Upper lobe of left lung (tissue), 6 donors: ENCODE measurements around the gene RCAN3. TPM values are rescaled to one million over a fixed set of nuclear protein-coding genes. Genes with fewer than 3 reads are reported as not detected.

Source experiments
- ATAC-seq, 2 donors: fragments of 200-7000 bp; cut with Tn5 transposase; one replicate each; pipeline ENCODE4 v1.9.1; 2022; ENCODE audit warnings: mild to moderate bottlenecking in 2 of 2, moderate library complexity in 2 of 2; ENCODE audit not compliant: low FRiP score in 2 of 2
- DNase-seq, 2 donors: peaks; one replicate each; pipeline ENCODE4 v3.0.0-alpha.2; 2019 to 2020
- H3K27ac ChIP-seq, 4 donors: fragments of 200-600 bp; sonication (generic); one replicate each; pipeline ENCODE4 v1.5.1; 2016 to 2019
- H3K27me3 ChIP-seq, 4 donors: fragments of 200-600 bp; sonication (generic); one replicate each; pipeline ENCODE4 v1.5.1; 2017 to 2019
- H3K36me3 ChIP-seq, 4 donors: fragments of 200-600 bp; sonication (generic); one replicate each; pipeline ENCODE4 v1.5.1; 2016 to 2019
- H3K4me1 ChIP-seq, 4 donors: fragments of 200-600 bp; sonication (generic); one replicate each; pipeline ENCODE4 v1.5.1; 2018 to 2019
- H3K4me3 ChIP-seq, 4 donors: fragments of 200-600 bp; sonication (generic); one replicate each; pipeline ENCODE4 v1.5.1; 2017 to 2019; ENCODE audit warnings: mild to moderate bottlenecking in 2 of 4, moderate library complexity in 1 of 4
- H3K9me3 ChIP-seq, 4 donors: fragments of 200-600 bp; sonication (generic); one replicate each; pipeline ENCODE4 v1.5.1; 2018 to 2019
- EP300 ChIP-seq, 4 donors: sonication (generic); formaldehyde crosslinking; IDR thresholded peaks; one replicate each; pipeline ENCODE4 v1.5.1; 2017; ENCODE audit warnings: antibody characterized with exemption in 4 of 4, control low read depth in 2 of 4
- POLR2A ChIP-seq, 4 donors: fragments of 450-650 bp; IDR thresholded peaks; one replicate each; pipeline ENCODE4 v1.5.1; 2016 to 2017; ENCODE audit warnings: antibody characterized with exemption in 4 of 4, mild to moderate bottlenecking in 2 of 4
- POLR2AphosphoS5 ChIP-seq, 2 donors: sonication (generic); formaldehyde crosslinking; IDR thresholded peaks; one replicate each; pipeline ENCODE4 v1.5.1; 2017; ENCODE audit warnings: antibody characterized with exemption in 2 of 2
- WGBS, 2 donors: methylation state at CpG; one replicate each; pipeline ENCODE4 v1.1.5; 2017 to 2018; 5-methylcytosine and 5-hydroxymethylcytosine counted together
- total RNA-seq, 6 donors: library from RNA; depleted of rRNA in 4 of 6; stranded (reverse); fragments of >200 nt in 4 of 6; gene quantifications; one replicate each; pipeline versions ENCODE4 v1.1.0 to v1.2.1, GENCODE V29; 2016 to 2021
- TF ChIP-seq, protein P1 (sequence below), 6 experiments: fragments of 450-650 bp in 4 of 6; fragments of 200-600 bp in 2 of 6; sonication (generic) in 2 of 6; IDR thresholded peaks; one replicate each; pipeline ENCODE4 v1.5.1; 2016 to 2019; ENCODE audit warnings: antibody characterized with exemption in 6 of 6
- donor health status: DM: no; HTN: no; CAD: no; lungs with moderate emphysema.
- donor health status: DM: no; HTN: yes; CAD: no; lungs with severe emphysema.

Gene RCAN3
- total RNA-seq, 6 donors from 2014 or later, result 13.6 to 35.5 (median 18.6) TPM

DNA sequence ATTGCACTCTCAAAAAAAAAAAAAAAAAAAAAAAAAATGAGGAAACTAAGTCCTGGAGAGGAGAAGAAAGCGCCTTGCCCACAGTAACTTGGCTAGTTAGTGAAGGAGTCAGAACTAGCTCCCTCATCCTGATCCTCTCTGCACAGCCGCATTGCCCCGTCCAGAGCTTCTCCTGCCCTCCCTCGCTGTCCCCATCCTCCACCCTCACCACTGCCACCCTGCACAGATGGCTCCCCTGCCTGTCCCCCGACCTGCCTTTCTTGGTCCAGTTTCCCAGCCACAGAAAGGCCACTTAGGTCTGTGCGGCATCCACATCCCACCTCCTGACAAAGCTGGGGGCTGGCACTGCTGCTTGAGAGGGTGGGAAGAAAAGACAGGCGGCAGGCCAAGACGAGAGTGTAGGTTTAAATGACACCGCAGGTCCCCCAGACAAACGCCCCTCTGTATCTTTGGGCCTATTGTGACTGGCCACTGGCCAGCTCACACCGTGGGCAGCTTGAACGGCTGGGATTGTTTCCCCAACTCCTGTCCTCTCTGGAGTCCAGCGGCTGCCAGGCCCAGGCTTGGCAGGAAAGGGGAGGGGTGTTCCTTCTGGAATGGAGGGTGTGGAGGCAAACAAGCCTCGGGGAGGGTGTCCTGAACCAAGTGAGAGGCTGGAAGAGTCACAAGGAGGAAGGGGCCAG lies 73.4 kb downstream of the RCAN3 start:
- peak overlapping the region in 1 of 4 donors; percentile 17 for H3K27ac ChIP-seq
- no peak overlapping the region for H3K4me3 ChIP-seq
- H3K9me3 ChIP-seq, result no peaks in the 10 kb centered on the region
- DNase-seq (peak in 1 of 2 donors; percentile 60), ATAC-seq (no peak)
- 54 to 65% methylated on average over 13 to 14 of the region's 14 CpGs for WGBS, 2 donors
- no peaks in the 10 kb centered on the region for H3K36me3 ChIP-seq
- H3K27me3 ChIP-seq, result no peaks in the 10 kb centered on the region
- TF ChIP-seq, protein P1, sequence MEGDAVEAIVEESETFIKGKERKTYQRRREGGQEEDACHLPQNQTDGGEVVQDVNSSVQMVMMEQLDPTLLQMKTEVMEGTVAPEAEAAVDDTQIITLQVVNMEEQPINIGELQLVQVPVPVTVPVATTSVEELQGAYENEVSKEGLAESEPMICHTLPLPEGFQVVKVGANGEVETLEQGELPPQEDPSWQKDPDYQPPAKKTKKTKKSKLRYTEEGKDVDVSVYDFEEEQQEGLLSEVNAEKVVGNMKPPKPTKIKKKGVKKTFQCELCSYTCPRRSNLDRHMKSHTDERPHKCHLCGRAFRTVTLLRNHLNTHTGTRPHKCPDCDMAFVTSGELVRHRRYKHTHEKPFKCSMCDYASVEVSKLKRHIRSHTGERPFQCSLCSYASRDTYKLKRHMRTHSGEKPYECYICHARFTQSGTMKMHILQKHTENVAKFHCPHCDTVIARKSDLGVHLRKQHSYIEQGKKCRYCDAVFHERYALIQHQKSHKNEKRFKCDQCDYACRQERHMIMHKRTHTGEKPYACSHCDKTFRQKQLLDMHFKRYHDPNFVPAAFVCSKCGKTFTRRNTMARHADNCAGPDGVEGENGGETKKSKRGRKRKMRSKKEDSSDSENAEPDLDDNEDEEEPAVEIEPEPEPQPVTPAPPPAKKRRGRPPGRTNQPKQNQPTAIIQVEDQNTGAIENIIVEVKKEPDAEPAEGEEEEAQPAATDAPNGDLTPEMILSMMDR (IDR thresholded peaks at IDR 0.05), result no peak
- TF ChIP-seq EP300 (IDR thresholded peaks at IDR 0.05) (no peak), POLR2AphosphoS5 (IDR thresholded peaks at IDR 0.05) (no peak), POLR2A (IDR thresholded peaks at IDR 0.05) (no peak)
- H3K4me1 ChIP-seq, result peaks cover 0 to 4% (median 0%) of the 10 kb centered on the region in 4 donors

DNA sequence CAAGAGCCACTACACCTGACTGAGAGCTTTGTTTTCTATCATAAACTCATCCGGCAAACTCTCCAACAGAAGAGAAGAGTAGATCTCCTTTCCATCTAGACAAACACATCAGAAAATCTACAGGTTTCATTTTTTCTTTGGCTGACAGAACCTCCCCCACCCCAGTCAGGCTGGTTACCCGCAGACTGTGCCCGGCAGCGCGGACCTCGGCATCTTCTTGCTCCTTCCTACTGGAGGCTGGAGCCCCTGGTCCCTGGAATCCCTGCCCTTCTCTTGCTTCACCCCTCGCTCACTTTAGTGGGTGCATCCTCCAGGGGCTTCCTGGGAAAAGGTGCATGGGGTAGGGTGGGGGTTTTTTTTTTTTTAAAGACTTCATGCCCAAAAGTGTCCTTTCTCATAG lies 76.2 kb downstream of the RCAN3 start:
- Histone ChIP-seq H3K4me1 (peaks cover 0 to 4% (median 0%) of the 10 kb centered on the region in 4 donors), H3K9me3 (no peaks in the 10 kb centered on the region), H3K27ac (no peak overlapping the region), H3K27me3 (no peaks in the 10 kb centered on the region), H3K4me3 (no peak overlapping the region), H3K36me3 (no peaks in the 10 kb centered on the region)
- DNase-seq (no peak), ATAC-seq (no peak)
- 83 to 94% methylated on average over 7 of the region's 7 CpGs for WGBS, 2 donors
- TF ChIP-seq EP300 (IDR thresholded peaks at IDR 0.05) (no peak), POLR2AphosphoS5 (IDR thresholded peaks at IDR 0.05) (no peak), POLR2A (IDR thresholded peaks at IDR 0.05) (no peak)
- TF ChIP-seq, protein P1 (IDR thresholded peaks at IDR 0.05), result no peak

DNA sequence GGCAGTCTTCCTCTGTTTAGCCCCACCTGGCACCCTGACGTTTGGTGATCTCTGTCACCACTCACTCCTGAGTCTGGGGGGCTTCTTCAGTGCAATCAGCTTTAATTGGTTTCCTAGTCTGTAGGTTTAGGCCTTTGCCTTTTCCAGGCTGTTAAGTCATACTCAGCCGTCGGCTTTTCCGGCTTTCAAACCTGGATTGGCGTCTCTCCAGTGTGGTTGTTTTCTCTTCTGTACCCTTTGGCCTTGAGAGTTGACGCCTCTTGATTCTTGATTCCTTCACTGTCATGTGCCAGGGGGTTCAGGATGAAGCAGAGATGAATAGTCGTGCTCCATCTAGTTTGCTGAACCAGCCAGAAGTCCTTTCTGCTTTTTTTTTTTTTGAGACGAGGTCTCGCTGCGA lies 78.1 kb downstream of the RCAN3 start:
- Histone ChIP-seq H3K27me3 (no peaks in the 10 kb centered on the region), H3K27ac (no peak overlapping the region)

DNA sequence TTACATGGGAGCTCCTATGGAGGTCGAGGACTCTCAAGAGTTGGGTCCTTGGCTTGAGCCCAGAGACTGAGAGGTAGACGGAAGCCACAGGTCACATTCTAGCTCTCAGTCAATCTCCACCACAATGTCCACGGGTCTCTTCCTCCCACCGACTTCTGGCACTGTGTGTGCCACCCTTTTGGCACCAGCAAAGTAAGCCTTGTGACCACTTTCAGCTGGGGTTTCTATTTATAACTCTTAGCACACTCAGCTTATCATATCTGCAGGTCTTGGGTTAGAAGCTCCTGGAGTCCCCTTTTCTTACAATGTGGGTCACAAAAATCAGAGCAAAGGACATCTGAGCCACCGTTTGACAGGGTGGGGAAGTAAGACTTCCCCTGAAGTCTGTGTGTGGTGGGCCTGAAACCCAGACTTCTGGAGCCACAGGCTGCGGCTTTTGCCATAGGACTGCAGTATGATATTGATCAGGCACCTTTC lies 81.6 kb downstream of the RCAN3 start:
- TF ChIP-seq POLR2A (IDR thresholded peaks at IDR 0.05) (no peak), POLR2AphosphoS5 (IDR thresholded peaks at IDR 0.05) (no peak), EP300 (IDR thresholded peaks at IDR 0.05) (no peak)
- TF ChIP-seq, protein P1 (IDR thresholded peaks at IDR 0.05), result no peak
- Histone ChIP-seq H3K27me3 (no peaks in the 10 kb centered on the region), H3K27ac (no peak overlapping the region), H3K9me3 (no peaks in the 10 kb centered on the region), H3K36me3 (no peaks in the 10 kb centered on the region), H3K4me1 (no peaks in the 10 kb centered on the region), H3K4me3 (no peak overlapping the region)
- WGBS, 2 donors, result 24 to 61% methylated on average over 4 to 6 of the region's 6 CpGs
- DNase-seq (peak in 1 of 2 donors; percentile 62), ATAC-seq (no peak)

More for the DNA sequence above, 78.1 kb downstream of the RCAN3 start:
- H3K4me1 ChIP-seq, result peaks cover 0 to 4% (median 0%) of the 10 kb centered on the region in 4 donors
- no peak overlapping the region for H3K4me3 ChIP-seq
- no peak for TF ChIP-seq POLR2AphosphoS5 (IDR thresholded peaks at IDR 0.05)
- no peak for TF ChIP-seq EP300 (IDR thresholded peaks at IDR 0.05)
- TF ChIP-seq POLR2A (IDR thresholded peaks at IDR 0.05), result no peak
- TF ChIP-seq, protein P1 (IDR thresholded peaks at IDR 0.05), result no peak
- ATAC-seq, result no peak
- no peaks in the 10 kb centered on the region for H3K9me3 ChIP-seq
- no peak for DNase-seq
- H3K36me3 ChIP-seq, result no peaks in the 10 kb centered on the region
- 77 to 87% methylated on average over 10 of the region's 10 CpGs for WGBS, 2 donors

DNA sequence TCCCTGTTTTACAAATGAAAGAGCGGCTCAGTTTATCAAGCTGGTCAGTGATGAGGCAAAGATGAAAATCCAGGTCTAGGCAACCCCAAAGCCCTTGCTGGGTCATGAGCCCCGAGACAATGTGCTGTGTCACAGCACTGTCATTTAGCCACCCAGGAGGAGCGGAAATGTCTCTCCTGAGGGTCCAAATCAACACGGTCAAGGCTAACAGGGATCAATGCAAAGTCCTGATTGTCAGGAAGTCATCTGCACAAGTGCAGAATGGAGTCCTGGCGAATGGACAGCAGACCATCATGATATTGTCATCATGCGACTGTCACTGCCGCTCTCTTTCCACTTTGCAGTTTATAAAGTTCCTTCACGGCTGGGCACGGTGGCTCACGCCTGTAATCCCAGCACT lies 83.5 kb downstream of the RCAN3 start:
- no peak for TF ChIP-seq POLR2AphosphoS5 (IDR thresholded peaks at IDR 0.05)
- TF ChIP-seq POLR2A (IDR thresholded peaks at IDR 0.05), result no peak
- no peak for TF ChIP-seq EP300 (IDR thresholded peaks at IDR 0.05)
- TF ChIP-seq, protein P1 (IDR thresholded peaks at IDR 0.05), result no peak
- ATAC-seq (no peak), DNase-seq (no peak)
- no peak overlapping the region for H3K4me3 ChIP-seq
- H3K36me3 ChIP-seq, result no peaks in the 10 kb centered on the region
- H3K27me3 ChIP-seq, result no peaks in the 10 kb centered on the region
- H3K27ac ChIP-seq, result no peak overlapping the region
- no peaks in the 10 kb centered on the region for H3K4me1 ChIP-seq
- H3K9me3 ChIP-seq, result no peaks in the 10 kb centered on the region
- 83 to 86% methylated on average over 10 of the region's 10 CpGs for WGBS, 2 donors
